ENCODE results near the gene CST6. TPM values are rescaled to one million over a fixed set of nuclear protein-coding genes. Genes with fewer than 3 reads are reported as not detected.
"Not testable (repeated sequence)": the region's sequence is repeated elsewhere in the genome, so short reads cannot be mapped to it uniquely, and the experiment has no call there.

Gene CST6
- total RNA-seq, 1 donor: under 0.01 TPM

DNA sequence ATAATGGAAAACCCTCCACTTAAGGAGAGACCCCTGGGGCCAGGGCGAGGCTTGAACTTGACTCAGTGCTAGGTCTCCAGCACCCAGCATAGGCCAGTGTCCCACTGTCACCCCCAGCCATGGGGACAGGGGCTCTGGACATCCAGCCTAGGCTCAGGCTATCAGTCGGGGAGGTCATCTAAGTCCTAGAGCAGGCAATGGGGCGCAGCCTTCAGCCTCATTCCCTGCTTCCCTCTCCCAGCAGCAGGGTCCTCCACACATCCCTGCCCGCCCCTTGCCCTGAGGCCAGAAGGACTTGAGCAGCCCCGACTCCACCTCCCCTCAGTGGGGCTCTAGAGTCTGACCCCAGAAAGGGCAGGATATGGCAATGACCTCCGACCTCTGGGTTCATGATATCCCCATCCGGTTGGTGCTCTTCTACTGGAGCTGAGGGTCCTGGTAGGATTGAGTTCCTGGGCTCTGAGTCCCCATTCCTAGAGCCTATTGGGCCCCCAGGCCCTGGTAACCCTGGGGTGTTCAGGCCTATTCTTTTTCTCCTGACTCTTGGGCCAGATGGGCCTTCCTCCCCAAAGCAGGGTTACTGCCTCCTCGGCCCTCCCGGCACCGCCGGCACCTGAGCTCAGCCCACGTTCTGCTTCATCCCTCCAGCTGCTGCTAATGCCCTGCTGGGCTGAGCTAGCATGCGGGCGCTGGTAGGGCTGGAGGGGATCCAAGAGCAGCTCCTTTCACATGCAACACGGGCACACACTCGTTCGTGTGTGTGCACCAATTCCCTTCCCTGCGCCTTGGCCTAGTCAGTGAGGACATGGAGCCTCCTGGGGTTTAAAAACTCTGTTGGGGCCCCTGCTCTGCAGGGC, 4.4 kb downstream of the CST6 start:
- no peak for DNase-seq (ENCODE audit: low read depth)
- TF ChIP-seq, protein P1, sequence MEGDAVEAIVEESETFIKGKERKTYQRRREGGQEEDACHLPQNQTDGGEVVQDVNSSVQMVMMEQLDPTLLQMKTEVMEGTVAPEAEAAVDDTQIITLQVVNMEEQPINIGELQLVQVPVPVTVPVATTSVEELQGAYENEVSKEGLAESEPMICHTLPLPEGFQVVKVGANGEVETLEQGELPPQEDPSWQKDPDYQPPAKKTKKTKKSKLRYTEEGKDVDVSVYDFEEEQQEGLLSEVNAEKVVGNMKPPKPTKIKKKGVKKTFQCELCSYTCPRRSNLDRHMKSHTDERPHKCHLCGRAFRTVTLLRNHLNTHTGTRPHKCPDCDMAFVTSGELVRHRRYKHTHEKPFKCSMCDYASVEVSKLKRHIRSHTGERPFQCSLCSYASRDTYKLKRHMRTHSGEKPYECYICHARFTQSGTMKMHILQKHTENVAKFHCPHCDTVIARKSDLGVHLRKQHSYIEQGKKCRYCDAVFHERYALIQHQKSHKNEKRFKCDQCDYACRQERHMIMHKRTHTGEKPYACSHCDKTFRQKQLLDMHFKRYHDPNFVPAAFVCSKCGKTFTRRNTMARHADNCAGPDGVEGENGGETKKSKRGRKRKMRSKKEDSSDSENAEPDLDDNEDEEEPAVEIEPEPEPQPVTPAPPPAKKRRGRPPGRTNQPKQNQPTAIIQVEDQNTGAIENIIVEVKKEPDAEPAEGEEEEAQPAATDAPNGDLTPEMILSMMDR (IDR thresholded peaks at IDR 0.05; ENCODE audit: insufficient read depth, low read depth, low read length): no peak
- H3K4me3 ChIP-seq (ENCODE audit: low read depth, low read length): no peak overlapping the region

- no peak overlapping the region for H3K4me3 ChIP-seq (ENCODE audit: low read depth, low read length)
- TF ChIP-seq, protein P1 (IDR thresholded peaks at IDR 0.05; ENCODE audit: insufficient read depth, low read depth, low read length): no peak
Measured at GRCh38 chr11:66016793-66017177, 5.0 kb downstream of the CST6 start.

DNA sequence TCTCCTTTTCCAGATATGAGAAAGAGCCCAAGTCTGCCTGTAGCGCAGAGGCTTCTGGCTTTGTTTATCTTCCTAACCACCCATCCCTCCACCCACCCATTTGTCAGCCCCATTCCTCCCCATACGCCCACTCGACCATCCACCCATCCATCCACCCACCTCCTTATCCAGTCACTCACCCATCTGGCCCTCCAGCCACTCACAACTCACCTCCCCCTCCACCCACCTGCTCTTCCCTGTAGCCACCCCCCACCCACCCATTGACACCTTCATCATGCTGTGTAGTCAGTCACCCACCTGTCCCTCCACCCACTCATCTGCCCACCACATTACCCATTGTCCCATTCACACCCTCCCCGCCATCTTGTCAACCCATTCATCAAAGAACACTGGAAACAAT, 5.5 kb downstream of the CST6 start:
- TF ChIP-seq, protein P1 (IDR thresholded peaks at IDR 0.05; ENCODE audit: insufficient read depth, low read depth, low read length): no peak
- DNase-seq (ENCODE audit: low read depth): no peak
- no peak overlapping the region for H3K4me3 ChIP-seq (ENCODE audit: low read depth, low read length)

More at GRCh38 chr11:66016793-66017177, 5.0 kb downstream of the CST6 start:
- DNase-seq (ENCODE audit: low read depth): no peak

DNA sequence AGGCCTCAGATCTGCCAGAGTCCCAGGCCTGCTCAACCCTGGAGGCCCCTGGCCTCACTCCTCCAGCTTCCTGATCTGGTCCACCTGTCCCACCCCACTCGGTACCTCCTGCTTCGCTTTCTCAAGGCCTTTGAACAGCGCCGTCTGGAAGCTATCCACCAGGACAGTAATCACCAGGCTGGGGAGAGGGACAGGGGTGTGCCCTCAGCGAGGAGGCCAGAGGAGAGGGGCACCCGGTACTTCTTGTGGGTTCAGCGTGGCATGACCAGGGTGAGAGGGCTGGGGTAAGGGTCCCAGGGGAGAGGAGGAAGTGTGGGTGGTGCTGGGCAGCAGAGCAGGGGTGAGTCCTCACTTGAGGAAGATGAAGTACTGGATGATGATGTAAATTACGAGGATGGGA, 8.4 kb downstream of the CST6 start:
- no peak overlapping the region for H3K4me3 ChIP-seq (ENCODE audit: low read depth, low read length)
- TF ChIP-seq, protein P1 (IDR thresholded peaks at IDR 0.05; ENCODE audit: insufficient read depth, low read depth, low read length): no peak
- no peak for DNase-seq (ENCODE audit: low read depth)

- DNase-seq (ENCODE audit: low read depth): peak; percentile 76
- TF ChIP-seq, protein P1 (IDR thresholded peaks at IDR 0.05; ENCODE audit: insufficient read depth, low read depth, low read length): no peak
- H3K4me3 ChIP-seq (ENCODE audit: low read depth, low read length): no peak overlapping the region
Measured at GRCh38 chr11:66020618-66021357, 9.0 kb downstream of the CST6 start.

GRCh38 chr11:66022401-66023185, 10.8 kb downstream of the CST6 start:
- H3K4me3 ChIP-seq (ENCODE audit: low read depth, low read length): no peak overlapping the region
- peak; percentile 53 for DNase-seq (ENCODE audit: low read depth)
- TF ChIP-seq, protein P1 (IDR thresholded peaks at IDR 0.05; ENCODE audit: insufficient read depth, low read depth, low read length): peak; percentile 83

DNA sequence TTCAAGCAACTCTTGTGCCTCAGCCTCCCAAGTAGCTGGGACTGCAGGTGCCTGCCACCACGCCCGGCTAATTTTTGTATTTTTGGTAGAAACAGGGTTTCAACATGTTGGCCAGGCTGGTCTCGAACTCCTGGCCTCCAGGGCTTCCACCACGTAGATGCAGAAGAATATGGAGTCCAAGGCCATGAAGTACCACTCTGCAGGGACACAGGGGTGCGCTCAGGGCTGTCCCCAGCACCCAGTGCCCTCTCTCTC, 11.3 kb downstream of the CST6 start:
- DNase-seq (ENCODE audit: low read depth): not testable (repeated sequence)

More for the DNA sequence above, 11.3 kb downstream of the CST6 start:
- H3K4me3 ChIP-seq (ENCODE audit: low read depth, low read length): not testable (repeated sequence)

Data from fibroblast of villous mesenchyme (primary cell).